AG09319 (cell line): ENCODE measurements around the gene PRSS36.

Experiments used
- DNase-seq: peaks from one replicate; pipeline ENCODE4 v3.0.0-alpha.2; 2010; ENCODE audit warnings: low read depth; ENCODE audit errors: extremely low read depth
- CTCF ChIP-seq: IDR thresholded peaks from 2 replicates; pipeline ENCODE4 v1.5.1; 2011; ENCODE audit warnings: low read depth, mild to moderate bottlenecking, inconsistent platforms, low read length, moderate library complexity

PRSS36 gene

DNA sequence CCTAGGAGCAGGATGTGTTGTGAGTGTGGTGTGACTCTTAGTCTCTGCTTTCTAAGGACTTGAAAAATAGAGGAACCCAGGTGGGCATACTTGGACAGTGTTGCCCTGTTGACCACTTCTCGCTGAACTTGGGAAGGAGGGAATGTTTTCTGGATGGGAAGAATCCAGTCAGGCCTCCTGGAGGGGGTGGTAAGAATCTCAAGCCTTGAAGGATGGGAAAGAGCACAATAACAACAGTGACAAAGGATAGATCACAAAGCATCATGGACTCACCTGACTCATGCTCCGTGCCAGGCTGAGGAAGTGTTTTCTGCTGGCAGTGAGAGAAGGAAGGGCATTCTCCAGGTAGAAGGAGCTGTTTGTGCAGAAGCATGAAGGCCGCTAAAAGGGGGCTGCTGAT, 24.0 kb downstream of the PRSS36 start:
- no peak for DNase-seq
- no peak for TF ChIP-seq CTCF

- TF ChIP-seq CTCF = no peak
- DNase-seq = no peak
These were observed 29.7 kb downstream of the PRSS36 start for GRCh38 chr16:31120129-31120528.

DNA sequence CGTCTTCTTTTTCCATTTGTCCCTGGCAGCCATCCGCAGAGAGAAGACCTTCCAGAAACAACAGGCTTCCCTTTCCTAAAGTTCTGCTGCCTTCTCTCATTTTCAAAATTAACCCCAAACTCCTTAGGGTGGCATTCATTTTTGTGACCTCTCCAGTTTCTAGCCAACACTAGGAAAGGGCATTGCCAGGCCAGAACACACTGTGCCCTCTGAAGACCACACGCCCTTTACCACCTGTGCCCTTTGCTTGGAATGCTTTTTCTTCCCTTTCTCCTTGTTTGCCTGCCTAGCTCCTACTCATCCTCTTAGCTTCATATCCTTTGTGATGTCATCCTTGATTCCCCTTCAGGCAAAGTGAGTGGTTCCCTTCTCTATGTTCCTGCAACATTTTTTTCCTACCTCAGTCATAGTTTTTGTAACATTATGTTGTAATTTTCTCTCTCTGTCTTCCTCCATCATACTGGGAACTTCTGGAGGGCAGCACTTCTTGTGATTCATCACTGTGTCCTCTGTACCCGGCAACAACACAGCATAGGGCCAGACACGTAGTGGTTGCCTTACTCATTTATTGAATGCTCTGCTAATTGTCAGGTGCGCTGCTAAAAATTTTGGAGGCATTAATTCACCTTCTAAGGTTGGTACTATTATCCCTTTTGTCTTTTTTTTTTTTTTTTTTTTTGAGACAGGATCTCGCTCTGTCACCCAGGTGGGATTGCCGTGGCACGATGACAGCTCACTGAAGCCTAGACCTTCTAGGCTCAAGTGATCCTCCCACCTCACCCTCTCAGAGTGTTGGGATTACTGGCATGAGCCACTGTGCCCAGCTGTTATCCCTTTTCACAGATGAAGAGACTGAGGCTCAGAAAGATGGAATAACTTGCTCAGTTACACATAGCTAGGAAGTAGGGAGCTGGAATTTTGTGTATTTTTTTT, 31.4 kb downstream of the PRSS36 start:
- no peak for DNase-seq
- TF ChIP-seq CTCF = no peak

DNA sequence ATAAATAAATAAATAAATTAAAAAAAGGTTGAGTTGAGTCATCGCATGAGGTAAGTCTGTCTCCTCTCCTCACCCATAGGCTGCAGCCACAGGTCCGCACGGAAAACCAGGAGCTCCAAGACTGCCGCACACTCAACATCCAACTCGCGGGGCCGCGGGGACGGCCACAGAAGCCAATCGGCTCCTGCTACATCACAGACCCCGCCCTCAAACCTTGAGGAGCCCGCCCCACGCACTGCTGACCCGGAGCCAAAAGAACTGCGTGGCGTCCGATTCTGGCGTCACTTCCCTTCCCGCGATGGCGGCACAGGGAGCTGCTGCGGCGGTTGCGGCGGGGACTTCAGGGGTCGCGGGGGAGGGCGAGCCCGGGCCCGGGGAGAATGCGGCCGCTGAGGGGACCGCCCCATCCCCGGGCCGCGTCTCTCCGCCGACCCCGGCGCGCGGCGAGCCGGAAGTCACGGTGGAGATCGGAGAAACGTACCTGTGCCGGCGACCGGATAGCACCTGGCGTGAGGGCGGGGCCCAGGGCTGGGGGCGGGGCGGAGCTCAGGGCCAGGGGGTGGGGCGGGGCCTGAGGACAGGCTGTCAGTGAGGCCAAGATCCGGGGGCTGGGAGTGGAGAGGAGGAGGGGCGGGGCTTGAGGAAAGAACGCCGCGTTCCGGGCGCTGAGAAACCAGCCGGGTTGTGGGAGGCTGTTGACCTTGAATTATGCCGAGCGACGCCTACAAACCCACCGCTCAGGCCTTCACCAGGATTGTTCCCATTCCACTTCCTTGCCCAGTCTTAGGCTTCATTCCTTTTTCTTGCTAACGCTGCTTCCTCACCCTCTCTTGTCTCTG, 32.3 kb downstream of the PRSS36 start, which contains the start of gene KAT8:
KAT8 (plus strand) TSS at position 281 of the 839 bp plus-strand sequence; CDS start at position 299, 18 bp downstream.
- DNase-seq = peak; percentile 91
- TF ChIP-seq CTCF = no peak

DNA sequence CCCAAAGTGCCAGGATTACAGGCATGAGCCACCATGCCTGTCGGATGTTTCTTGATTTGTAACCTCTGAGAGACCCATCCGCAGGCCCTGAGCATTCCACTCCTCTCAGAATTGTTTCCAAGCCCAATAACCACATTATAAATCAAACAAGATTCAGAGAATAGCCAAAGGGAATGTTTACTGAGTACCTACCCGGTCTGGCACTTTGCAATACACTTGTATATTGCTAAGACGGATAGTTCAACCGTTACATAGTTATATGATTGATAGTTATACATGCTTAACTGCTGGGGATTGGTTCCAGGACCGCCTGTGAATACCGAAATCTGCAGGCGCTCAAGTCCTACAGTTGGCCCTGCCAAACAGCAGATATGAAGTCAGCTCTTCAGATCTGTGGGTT, 35.4 kb downstream of the PRSS36 start:
- TF ChIP-seq CTCF = no peak
- no peak for DNase-seq

- DNase-seq = no peak
- no peak for TF ChIP-seq CTCF
These were observed 36.4 kb downstream of the PRSS36 start for GRCh38 chr16:31113121-31114120.
